Sigmoid colon (tissue), 4 donors: ENCODE results near the gene BRPF1.

Experiments
- CTCF ChIP-seq, 4 experiments: fragments of 450-650 bp in 3 of 4; fragments of 200-600 bp in 1 of 4; IDR thresholded peaks; one replicate each; pipeline ENCODE4 v1.5.1; 2016 to 2019; ENCODE audit warnings: antibody characterized with exemption in 4 of 4, mild to moderate bottlenecking in 3 of 4, moderate library complexity in 2 of 4
- POLR2AphosphoS5 ChIP-seq, 4 donors: sonication (generic); formaldehyde crosslinking; IDR thresholded peaks; one replicate each; pipeline ENCODE4 v1.6.1; 2017; ENCODE audit warnings: antibody characterized with exemption in 4 of 4

GRCh38 chr3:9721700-9722060 lies 9.9 kb upstream of the BRPF1 start:
- TF ChIP-seq CTCF (IDR thresholded peaks at IDR 0.05) (no peak), POLR2AphosphoS5 (IDR thresholded peaks at IDR 0.05) (no peak)
